Natural killer cell (primary cell): ENCODE data around the gene TBC1D9B. TPM values are rescaled to one million over a fixed set of nuclear protein-coding genes. Genes with fewer than 3 reads are reported as not detected.

Experiments
- ATAC-seq, 3 donors: fragments of 150-1000 bp in 2 of 3; fragments of 200-7000 bp in 1 of 3; cut with Tn5 transposase; 1 replicate in 1 of 3; 2 replicates in 2 of 3; pipeline ENCODE4 v1.10.0; 2021; ENCODE audit warnings: mild to moderate bottlenecking in 2 of 3, moderate library complexity in 2 of 3
- DNase-seq, 2 donors: peaks; one replicate each; pipeline versions ENCODE4 v3.0.0 to v3.0.0-alpha.2; 2013 to 2021; ENCODE audit warnings: mixed read lengths in 1 of 2
- H3K27ac ChIP-seq: one replicate; pipeline ENCODE4 v1.5.1; 2013; ENCODE audit warnings: mild to moderate bottlenecking, low read length
- H3K27me3 ChIP-seq: one replicate; pipeline ENCODE4 v1.6.1; 2013; ENCODE audit warnings: low read length; ENCODE audit not compliant: control insufficient read depth, insufficient read depth
- H3K36me3 ChIP-seq: one replicate; pipeline ENCODE4 v1.6.1; 2013; ENCODE audit warnings: low read length; ENCODE audit not compliant: control insufficient read depth, insufficient read depth
- H3K4me1 ChIP-seq: one replicate; pipeline ENCODE4 v1.6.1; 2013; ENCODE audit warnings: low read length; ENCODE audit not compliant: control insufficient read depth, insufficient read depth
- H3K4me3 ChIP-seq: one replicate; pipeline ENCODE4 v1.5.1; 2013; ENCODE audit warnings: low read length
- H3K9me3 ChIP-seq: one replicate; pipeline ENCODE4 v1.6.1; 2013; ENCODE audit warnings: low read length; ENCODE audit not compliant: control insufficient read depth, insufficient read depth
- H3K27ac Mint-ChIP-seq, 2 donors: one replicate each; pipeline ENCODE4 v1.8.0; 2022; ENCODE audit warnings: mild to moderate bottlenecking in 2 of 2, mixed read lengths in 2 of 2, moderate library complexity in 1 of 2
- H3K27me3 Mint-ChIP-seq, 2 donors: one replicate each; pipeline ENCODE4 v1.8.0; 2022; ENCODE audit warnings: low read depth in 2 of 2, mixed read lengths in 2 of 2
- H3K36me3 Mint-ChIP-seq: one replicate; pipeline ENCODE4 v1.8.0; 2022; ENCODE audit warnings: mixed read lengths
- H3K4me1 Mint-ChIP-seq, 2 donors: one replicate each; pipeline ENCODE4 v1.8.0; 2022; ENCODE audit warnings: mixed read lengths in 2 of 2
- H3K4me3 Mint-ChIP-seq: one replicate; pipeline ENCODE4 v1.8.0; 2022; ENCODE audit warnings: mild to moderate bottlenecking, moderate library complexity, mixed read lengths
- H3K9me3 Mint-ChIP-seq, 2 donors: one replicate each; pipeline ENCODE4 v1.8.0; 2022; ENCODE audit warnings: mixed read lengths in 2 of 2
- WGBS: methylation state at CpG from one replicate; pipeline ENCODE4 v1.1.7; 2013; ENCODE audit warnings: missing lambda C conversion rate; ENCODE audit not compliant: insufficient coverage; 5-methylcytosine and 5-hydroxymethylcytosine counted together
- intact Hi-C: fragments of 100-400 bp; cut with micrococcal nuclease; formaldehyde crosslinking; loops from one replicate; pipeline ENCODE4 v1.14.2; 2022
- total RNA-seq, 4 donors: library from RNA; stranded (reverse); fragments of 120-200 nt in 1 of 4; gene quantifications; one replicate each; pipeline versions ENCODE4 v1.2.3 to v1.2.4, GENCODE V29; 2013 to 2022
- TF ChIP-seq, protein P1 (sequence below): fragments of 200-600 bp; IDR thresholded peaks from one replicate; pipeline ENCODE4 v1.8.0; 2022; ENCODE audit warnings: antibody characterized with exemption

The TBC1D9B gene
- total RNA-seq, 3 donors from 2014 or later (not counting 1 experiment from before 2014, with no cell fraction given) = 102 to 115 (median 113) TPM

DNA sequence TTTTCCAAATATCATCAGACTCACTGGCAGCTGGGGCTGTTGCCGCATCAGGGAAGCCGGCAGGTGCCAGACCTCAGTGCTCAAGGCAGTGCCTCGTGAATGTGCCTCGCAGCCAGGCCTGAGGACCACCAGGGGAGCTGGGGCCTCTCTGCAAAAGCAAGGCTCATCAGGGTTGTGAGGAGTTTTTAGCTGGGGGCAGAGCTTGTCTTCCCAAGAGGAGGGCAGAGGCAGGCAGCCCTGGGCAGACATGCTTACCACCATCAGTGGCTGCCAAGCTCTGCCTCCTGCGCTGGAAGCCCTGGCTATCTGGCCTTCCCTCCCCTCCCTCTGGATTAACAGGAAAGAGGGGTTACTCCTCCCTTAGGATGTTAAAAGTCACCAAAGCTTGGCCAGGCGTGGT is 8.8 kb upstream of the TBC1D9B start:
- Histone ChIP-seq H3K27me3 (no peaks in the 10 kb centered on the region), H3K4me1 (peaks cover 22% of the 10 kb centered on the region), H3K9me3 (no peaks in the 10 kb centered on the region), H3K36me3 (no peaks in the 10 kb centered on the region), H3K27ac (no peak overlapping the region), H3K4me3 (no peak overlapping the region)
- Mint-ChIP-seq H3K36me3 (no peaks in the 10 kb centered on the region), H3K27ac (no peak overlapping the region), H3K4me1 (peaks cover 0 to 12% of the 10 kb centered on the region in 2 donors), H3K27me3 (peaks cover 0 to 6% of the 10 kb centered on the region in 2 donors), H3K4me3 (no peak overlapping the region), H3K9me3 (no peaks in the 10 kb centered on the region)
- WGBS = 95% methylated on average over 6 of the region's 6 CpGs
- TF ChIP-seq, protein P1, sequence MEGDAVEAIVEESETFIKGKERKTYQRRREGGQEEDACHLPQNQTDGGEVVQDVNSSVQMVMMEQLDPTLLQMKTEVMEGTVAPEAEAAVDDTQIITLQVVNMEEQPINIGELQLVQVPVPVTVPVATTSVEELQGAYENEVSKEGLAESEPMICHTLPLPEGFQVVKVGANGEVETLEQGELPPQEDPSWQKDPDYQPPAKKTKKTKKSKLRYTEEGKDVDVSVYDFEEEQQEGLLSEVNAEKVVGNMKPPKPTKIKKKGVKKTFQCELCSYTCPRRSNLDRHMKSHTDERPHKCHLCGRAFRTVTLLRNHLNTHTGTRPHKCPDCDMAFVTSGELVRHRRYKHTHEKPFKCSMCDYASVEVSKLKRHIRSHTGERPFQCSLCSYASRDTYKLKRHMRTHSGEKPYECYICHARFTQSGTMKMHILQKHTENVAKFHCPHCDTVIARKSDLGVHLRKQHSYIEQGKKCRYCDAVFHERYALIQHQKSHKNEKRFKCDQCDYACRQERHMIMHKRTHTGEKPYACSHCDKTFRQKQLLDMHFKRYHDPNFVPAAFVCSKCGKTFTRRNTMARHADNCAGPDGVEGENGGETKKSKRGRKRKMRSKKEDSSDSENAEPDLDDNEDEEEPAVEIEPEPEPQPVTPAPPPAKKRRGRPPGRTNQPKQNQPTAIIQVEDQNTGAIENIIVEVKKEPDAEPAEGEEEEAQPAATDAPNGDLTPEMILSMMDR = no peak
- DNase-seq (no peak), ATAC-seq (no peak)
- intact Hi-C loops = no loop called here

DNA sequence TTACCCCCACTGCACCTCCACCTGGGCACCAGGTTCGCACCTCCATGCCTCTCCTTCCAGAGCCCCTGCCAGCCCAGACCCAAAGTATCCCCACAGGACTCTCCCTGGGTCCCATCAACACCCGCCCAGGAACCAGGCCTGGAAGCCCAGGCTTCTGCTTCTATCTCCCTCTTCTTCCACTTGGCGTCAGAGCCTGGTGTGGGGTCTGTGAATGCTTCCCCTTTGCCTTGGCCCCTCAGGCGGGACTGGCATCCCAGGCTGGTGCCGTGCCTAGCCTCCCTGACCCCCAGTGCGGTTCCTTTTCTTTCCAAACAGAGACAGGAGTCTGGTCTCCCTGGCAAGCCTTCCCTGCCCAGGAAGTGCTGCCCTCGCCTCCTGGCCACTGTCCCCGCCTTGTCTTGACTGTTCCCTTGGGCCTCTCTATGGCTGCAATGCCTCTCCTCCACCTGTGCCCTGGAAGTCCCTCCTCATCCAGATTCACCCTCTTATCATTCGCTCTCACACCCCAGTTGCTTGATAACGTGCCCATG is 7.8 kb upstream of the TBC1D9B start:
- Histone ChIP-seq H3K27me3 (no peaks in the 10 kb centered on the region), H3K4me1 (peaks cover 22% of the 10 kb centered on the region), H3K36me3 (no peaks in the 10 kb centered on the region), H3K4me3 (no peak overlapping the region), H3K27ac (no peak overlapping the region), H3K9me3 (no peaks in the 10 kb centered on the region)
- H3K4me3 Mint-ChIP-seq = no peak overlapping the region
- no peaks in the 10 kb centered on the region for H3K9me3 Mint-ChIP-seq
- H3K27me3 Mint-ChIP-seq = peaks cover 0 to 6% of the 10 kb centered on the region in 2 donors
- no peaks in the 10 kb centered on the region for H3K36me3 Mint-ChIP-seq
- no peak for DNase-seq
- 91% methylated on average over 10 of the region's 10 CpGs for WGBS
- peaks cover 0 to 12% of the 10 kb centered on the region in 2 donors for H3K4me1 Mint-ChIP-seq
- intact Hi-C loops = no loop called here
- TF ChIP-seq, protein P1 = no peak
- ATAC-seq = no peak
- H3K27ac Mint-ChIP-seq = peak overlapping the region in 1 of 2 donors; percentile 59

DNA sequence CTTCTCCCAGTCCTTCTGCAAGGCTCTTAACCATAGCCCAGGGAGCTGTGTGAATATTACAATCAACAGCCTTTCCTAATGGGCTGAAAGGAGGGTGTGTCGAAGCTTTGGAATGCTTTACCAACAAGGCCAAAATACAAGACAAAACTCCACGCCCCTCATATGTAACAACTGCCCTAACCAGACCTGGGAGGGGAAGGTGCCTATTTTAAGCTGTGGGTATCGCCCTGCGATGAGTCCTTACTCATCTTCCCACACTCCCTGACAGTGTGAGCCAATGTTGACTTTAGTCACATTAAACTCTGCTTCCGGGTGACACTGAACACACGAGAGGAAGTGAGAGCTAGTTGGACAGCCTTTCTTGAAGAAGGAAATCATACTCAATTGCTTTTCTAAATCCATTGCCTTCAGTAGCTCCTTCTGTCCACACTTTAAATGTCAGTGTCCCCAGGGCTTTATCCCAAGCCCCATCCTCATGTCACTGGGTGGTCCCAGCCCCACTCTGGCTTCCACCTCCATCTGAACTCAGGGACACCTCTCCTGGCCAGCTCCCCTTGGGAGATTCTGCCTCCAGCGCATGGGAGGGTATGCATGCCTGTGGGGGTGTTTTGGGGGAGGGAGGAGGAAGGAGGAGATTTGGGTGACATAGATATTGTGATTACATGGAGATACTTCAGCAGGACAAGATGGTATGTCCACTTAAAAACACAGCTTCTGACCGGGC is 6.5 kb upstream of the TBC1D9B start:
- H3K27me3 Mint-ChIP-seq = peaks cover 0 to 4% of the 10 kb centered on the region in 2 donors
- ATAC-seq (peak; percentile 59 to 86 (median 68)), DNase-seq (peak in 1 of 2 donors; percentile 19)
- Histone ChIP-seq H3K4me3 (no peak overlapping the region), H3K36me3 (no peaks in the 10 kb centered on the region), H3K27me3 (no peaks in the 10 kb centered on the region), H3K27ac (peak overlapping the region; percentile 19), H3K9me3 (no peaks in the 10 kb centered on the region), H3K4me1 (peaks cover 22% of the 10 kb centered on the region)
- H3K27ac Mint-ChIP-seq = peak overlapping the region in 1 of 2 donors; percentile 59
- H3K36me3 Mint-ChIP-seq = no peaks in the 10 kb centered on the region
- H3K9me3 Mint-ChIP-seq = no peaks in the 10 kb centered on the region
- TF ChIP-seq, protein P1 = no peak
- H3K4me1 Mint-ChIP-seq = peaks cover 0 to 12% of the 10 kb centered on the region in 2 donors
- WGBS = 65% methylated on average over 7 of the region's 8 CpGs
- no peak overlapping the region for H3K4me3 Mint-ChIP-seq
- intact Hi-C loops = no loop called here
